GM21576 (cell line): ENCODE measurements around the gene PBOV1.
"Not testable (repeated sequence)": the region's sequence is repeated elsewhere in the genome, so short reads cannot be mapped to it uniquely, and the experiment has no call there.

Source experiments
- ATAC-seq: cut with Tn5 transposase; IDR thresholded peaks from one replicate; pipeline ENCODE4 v1.9.1; 2021; ENCODE audit warnings: mild to moderate bottlenecking, moderate library complexity; ENCODE audit not compliant: unreplicated experiment

The PBOV1 gene

GRCh38 chr6:138239774-138240173, 21.5 kb upstream of the PBOV1 start:
- no peak for ATAC-seq

GRCh38 chr6:138238368-138238767, 20.1 kb upstream of the PBOV1 start:
- no peak for ATAC-seq

- no peak for ATAC-seq
These were observed 19.2 kb upstream of the PBOV1 start for GRCh38 chr6:138237463-138237862.

GRCh38 chr6:138235693-138236092, 17.4 kb upstream of the PBOV1 start:
- ATAC-seq = no peak

GRCh38 chr6:138235205-138235604, 16.9 kb upstream of the PBOV1 start:
- no peak for ATAC-seq

- ATAC-seq = no peak
These were observed 16.1 kb upstream of the PBOV1 start for GRCh38 chr6:138234363-138234762.

- ATAC-seq = no peak
These were observed 13.1 kb upstream of the PBOV1 start for GRCh38 chr6:138231381-138231886.

GRCh38 chr6:138230759-138231380, 12.6 kb upstream of the PBOV1 start:
- no peak for ATAC-seq

GRCh38 chr6:138230221-138230620, 11.9 kb upstream of the PBOV1 start:
- ATAC-seq = no peak

GRCh38 chr6:138229663-138230179, 11.4 kb upstream of the PBOV1 start:
- ATAC-seq = no peak

GRCh38 chr6:138229072-138229471, 10.8 kb upstream of the PBOV1 start:
- ATAC-seq = no peak

- ATAC-seq = no peak
These were observed 9.1 kb upstream of the PBOV1 start for GRCh38 chr6:138227316-138227781.

GRCh38 chr6:138226700-138227315, 8.5 kb upstream of the PBOV1 start:
- no peak for ATAC-seq

- no peak for ATAC-seq
These were observed 7.7 kb upstream of the PBOV1 start for GRCh38 chr6:138225953-138226352.

- no peak for ATAC-seq
These were observed 4.7 kb upstream of the PBOV1 start for GRCh38 chr6:138222901-138223546.

- no peak for ATAC-seq
These were observed 1.6 kb upstream of the PBOV1 start for GRCh38 chr6:138219901-138220300.

- no peak for ATAC-seq
These were observed 1.1 kb upstream of the PBOV1 start for GRCh38 chr6:138219398-138219797.

GRCh38 chr6:138215093-138215782, 3.1 kb downstream of the PBOV1 start:
- ATAC-seq = no peak

GRCh38 chr6:138212530-138212929, 5.8 kb downstream of the PBOV1 start:
- ATAC-seq = not testable (repeated sequence)

GRCh38 chr6:138211601-138212000, 6.7 kb downstream of the PBOV1 start:
- ATAC-seq = no peak

GRCh38 chr6:138211048-138211581, 7.2 kb downstream of the PBOV1 start:
- no peak for ATAC-seq
